NCI-H748 treated with DMSO at 0.1 percent for 48 hours (cell line): ENCODE data around the gene SFPQ.
"Not testable (repeated sequence)": the region's sequence is repeated elsewhere in the genome, so short reads cannot be mapped to it uniquely, and the experiment has no call there.

ENCODE experiments used
- DNase-seq: peaks from one replicate; lab custom pipeline; 2025; lab: John Stamatoyannopoulos, UW

SFPQ gene

GRCh38 chr1:35192853-35193664 is at the start of gene SFPQ:
Gene SFPQ (minus strand): TSS chr1:35193145. CDS start chr1:35193049, 96 bp downstream.
- peak; percentile 90 for DNase-seq

- not testable (repeated sequence) for DNase-seq
Observed at GRCh38 chr1:35236772-35237171, 43.8 kb upstream of the SFPQ start.

- DNase-seq = no peak
Observed at GRCh38 chr1:35231287-35231686, 38.3 kb upstream of the SFPQ start.

GRCh38 chr1:35229587-35230360 is 36.8 kb upstream of the SFPQ start:
- no peak for DNase-seq

- DNase-seq = no peak
Observed at GRCh38 chr1:35226546-35226945, 33.6 kb upstream of the SFPQ start.

- DNase-seq = no peak
Observed at GRCh38 chr1:35223084-35223630, 30.2 kb upstream of the SFPQ start.

- DNase-seq = no peak
Observed at GRCh38 chr1:35222322-35223083, 29.6 kb upstream of the SFPQ start.

- DNase-seq = no peak
Observed at GRCh38 chr1:35220976-35221375, 28.0 kb upstream of the SFPQ start.

GRCh38 chr1:35215346-35215745 is 22.4 kb upstream of the SFPQ start:
- no peak for DNase-seq

GRCh38 chr1:35211120-35211414 is 18.1 kb upstream of the SFPQ start:
- no peak for DNase-seq

GRCh38 chr1:35210321-35211119 is 17.6 kb upstream of the SFPQ start:
- no peak for DNase-seq

GRCh38 chr1:35203295-35203694 is 10.3 kb upstream of the SFPQ start:
- DNase-seq = no peak

- DNase-seq = peak; percentile 63
Observed at GRCh38 chr1:35202048-35202719, 9.2 kb upstream of the SFPQ start.

- DNase-seq = no peak
Observed at GRCh38 chr1:35201631-35202030, 8.7 kb upstream of the SFPQ start.

GRCh38 chr1:35192056-35192852 is 691 bp downstream of the SFPQ start:
- DNase-seq = peak; percentile 28

- DNase-seq = no peak
Observed at GRCh38 chr1:35191429-35192055, 1.4 kb downstream of the SFPQ start.

- DNase-seq = no peak
Observed at GRCh38 chr1:35190784-35191183, 2.2 kb downstream of the SFPQ start.

- DNase-seq = no peak
Observed at GRCh38 chr1:35188578-35189392, 4.2 kb downstream of the SFPQ start.

GRCh38 chr1:35187816-35188342 is 5.1 kb downstream of the SFPQ start:
- DNase-seq = no peak
